ENCODE measurements around the gene C19orf67.

The C19orf67 gene

DNA sequence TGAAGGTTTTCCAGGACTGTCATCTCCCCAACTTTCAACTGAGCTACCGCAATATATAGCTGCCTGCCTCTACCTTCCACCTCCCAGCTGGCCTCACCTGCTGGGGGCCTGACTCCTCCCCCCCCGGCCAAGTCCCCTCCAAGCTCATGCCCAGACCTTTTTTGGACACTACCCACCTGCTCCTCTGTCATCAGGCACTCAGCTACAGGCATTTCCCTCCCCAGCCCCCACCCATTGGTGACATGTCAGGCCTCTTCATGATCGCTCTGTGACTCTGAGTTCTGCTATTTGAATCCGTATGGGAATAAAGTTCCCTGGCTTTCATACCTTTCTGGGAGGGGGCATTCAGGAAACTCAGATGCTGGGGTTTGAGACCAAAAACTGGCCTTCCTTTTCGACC is 30.2 kb upstream of the C19orf67 start:
- TF ChIP-seq, protein P1, sequence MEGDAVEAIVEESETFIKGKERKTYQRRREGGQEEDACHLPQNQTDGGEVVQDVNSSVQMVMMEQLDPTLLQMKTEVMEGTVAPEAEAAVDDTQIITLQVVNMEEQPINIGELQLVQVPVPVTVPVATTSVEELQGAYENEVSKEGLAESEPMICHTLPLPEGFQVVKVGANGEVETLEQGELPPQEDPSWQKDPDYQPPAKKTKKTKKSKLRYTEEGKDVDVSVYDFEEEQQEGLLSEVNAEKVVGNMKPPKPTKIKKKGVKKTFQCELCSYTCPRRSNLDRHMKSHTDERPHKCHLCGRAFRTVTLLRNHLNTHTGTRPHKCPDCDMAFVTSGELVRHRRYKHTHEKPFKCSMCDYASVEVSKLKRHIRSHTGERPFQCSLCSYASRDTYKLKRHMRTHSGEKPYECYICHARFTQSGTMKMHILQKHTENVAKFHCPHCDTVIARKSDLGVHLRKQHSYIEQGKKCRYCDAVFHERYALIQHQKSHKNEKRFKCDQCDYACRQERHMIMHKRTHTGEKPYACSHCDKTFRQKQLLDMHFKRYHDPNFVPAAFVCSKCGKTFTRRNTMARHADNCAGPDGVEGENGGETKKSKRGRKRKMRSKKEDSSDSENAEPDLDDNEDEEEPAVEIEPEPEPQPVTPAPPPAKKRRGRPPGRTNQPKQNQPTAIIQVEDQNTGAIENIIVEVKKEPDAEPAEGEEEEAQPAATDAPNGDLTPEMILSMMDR (IDR thresholded peaks at IDR 0.05; ENCODE audit: insufficient read depth, low read depth, low read length, missing control alignments): no peak
- no peak overlapping the region for H3K4me3 ChIP-seq (ENCODE audit: low read length)
- no peak for DNase-seq (ENCODE audit: low read depth)

DNA sequence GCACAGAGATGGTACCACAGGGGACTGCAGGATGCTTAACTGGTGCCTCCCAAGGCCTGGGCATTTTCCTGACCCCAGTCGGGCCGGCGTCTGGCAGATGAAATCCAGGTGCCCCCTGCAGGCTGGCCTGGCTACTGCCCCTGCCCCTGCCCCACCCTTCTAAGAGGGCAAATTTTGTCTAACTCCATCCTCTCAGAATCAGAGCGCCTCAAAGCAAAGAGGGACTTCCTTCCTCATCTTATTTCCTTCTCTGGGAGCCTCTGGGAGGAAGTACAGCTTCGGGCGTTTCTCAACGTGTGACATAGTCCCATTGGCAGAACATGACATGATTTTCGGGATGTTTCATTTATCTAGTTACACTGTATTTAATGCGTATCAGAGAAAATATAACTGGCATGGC is 29.3 kb upstream of the C19orf67 start:
- H3K4me3 ChIP-seq (ENCODE audit: low read length): no peak overlapping the region
- TF ChIP-seq, protein P1 (IDR thresholded peaks at IDR 0.05; ENCODE audit: insufficient read depth, low read depth, low read length, missing control alignments): peak; percentile 42
- DNase-seq (ENCODE audit: low read depth): peak; percentile 34

DNA sequence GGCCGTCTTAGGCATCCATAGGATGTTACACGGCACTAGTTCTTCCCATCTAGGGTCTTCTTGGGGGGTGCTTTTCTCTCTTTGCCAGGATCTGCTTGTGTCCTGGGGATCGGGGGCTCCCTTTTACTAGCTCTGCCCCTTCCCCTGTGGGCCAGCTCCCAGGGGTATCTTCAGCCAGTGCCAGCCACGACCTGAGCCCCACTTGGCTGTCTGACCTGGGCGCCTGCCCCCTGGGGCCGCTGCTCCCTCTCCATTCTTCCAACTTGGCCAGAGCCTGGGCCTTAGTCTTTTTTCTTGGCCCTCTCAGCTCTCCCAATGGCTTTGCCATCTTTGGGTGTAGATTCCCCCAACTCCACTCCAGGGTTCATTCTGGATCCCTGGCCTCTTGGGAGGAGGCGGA is 28.9 kb upstream of the C19orf67 start:
- TF ChIP-seq, protein P1 (IDR thresholded peaks at IDR 0.05; ENCODE audit: insufficient read depth, low read depth, low read length, missing control alignments): no peak
- DNase-seq (ENCODE audit: low read depth): no peak
- no peak overlapping the region for H3K4me3 ChIP-seq (ENCODE audit: low read length)

GRCh38 chr19:14113762-14114414 is 28.3 kb upstream of the C19orf67 start:
- DNase-seq (ENCODE audit: low read depth): no peak

DNA sequence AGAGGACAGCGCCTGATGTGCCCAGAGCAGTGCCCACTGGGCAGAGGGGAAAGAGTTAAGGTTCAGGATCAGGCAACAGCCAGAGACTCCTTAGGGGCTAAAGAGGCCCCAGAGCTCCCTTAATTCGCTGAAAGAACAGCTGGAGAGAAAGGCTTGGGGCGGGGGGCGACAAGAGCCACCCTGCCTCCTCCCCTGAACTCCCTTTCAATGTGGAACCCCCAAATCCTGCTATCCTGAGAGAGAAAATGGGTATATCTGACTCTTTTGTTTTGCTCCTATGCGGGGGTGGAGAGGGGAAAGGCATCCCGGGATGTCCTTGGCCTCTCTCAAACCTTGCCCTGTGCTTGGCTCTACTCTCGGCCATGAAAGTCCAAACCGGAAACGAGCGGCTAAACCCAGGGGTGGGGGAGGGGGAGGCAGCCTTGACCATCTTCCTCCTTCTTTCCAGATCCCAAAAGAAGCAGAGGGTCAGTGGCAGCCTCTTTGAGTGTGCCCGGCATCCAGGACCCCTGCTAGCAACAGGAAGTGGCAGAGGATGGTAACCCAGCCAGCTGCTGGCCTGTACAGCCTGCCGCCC is 27.3 kb upstream of the C19orf67 start:
- no peak for DNase-seq (ENCODE audit: low read depth)
- TF ChIP-seq, protein P1 (IDR thresholded peaks at IDR 0.05; ENCODE audit: insufficient read depth, low read depth, low read length, missing control alignments): no peak
- no peak overlapping the region for H3K4me3 ChIP-seq (ENCODE audit: low read length)

More at GRCh38 chr19:14113762-14114414, 28.3 kb upstream of the C19orf67 start:
- no peak overlapping the region for H3K4me3 ChIP-seq (ENCODE audit: low read length)
- TF ChIP-seq, protein P1 (IDR thresholded peaks at IDR 0.05; ENCODE audit: insufficient read depth, low read depth, low read length, missing control alignments): peak; percentile 40

DNA sequence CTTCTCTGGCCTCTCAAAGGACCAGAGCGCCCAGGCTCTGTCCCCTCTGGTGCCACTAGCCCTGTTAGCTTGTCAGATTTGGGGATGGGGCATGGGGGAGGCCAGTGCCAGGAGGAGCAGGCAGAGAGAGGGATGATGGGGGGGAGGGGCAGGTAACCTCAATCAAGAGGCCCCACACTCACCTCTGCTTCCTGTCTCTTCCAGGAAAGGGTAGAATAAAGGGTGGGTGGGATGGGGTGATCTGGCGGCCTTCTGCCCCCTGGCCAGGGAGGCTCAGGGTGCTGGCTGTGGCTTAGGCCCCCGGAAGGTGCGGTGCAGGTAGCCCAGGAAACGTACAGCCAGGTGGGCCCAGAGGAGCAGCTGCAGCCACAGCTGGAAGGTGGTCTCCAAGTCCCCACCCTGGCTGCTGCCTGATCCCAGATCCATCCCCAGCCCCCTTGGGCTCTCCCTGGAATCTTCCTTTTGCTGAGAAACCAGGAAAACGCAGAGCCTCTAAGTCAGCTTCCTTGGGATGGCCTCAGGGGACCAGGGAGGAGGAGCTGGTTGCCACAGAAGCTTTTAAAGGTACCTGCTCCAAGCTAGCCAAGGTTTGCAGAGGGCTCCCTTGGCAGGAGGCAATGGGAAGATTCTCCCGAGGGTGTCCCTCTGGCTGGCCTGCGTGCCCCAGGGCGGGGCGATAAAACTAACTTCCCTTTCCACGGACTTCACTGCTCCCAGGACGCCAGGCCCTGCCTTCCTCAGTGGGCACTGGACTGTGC is 26.6 kb upstream of the C19orf67 start:
- no peak overlapping the region for H3K4me3 ChIP-seq (ENCODE audit: low read length)
- DNase-seq (ENCODE audit: low read depth): no peak
- TF ChIP-seq, protein P1 (IDR thresholded peaks at IDR 0.05; ENCODE audit: insufficient read depth, low read depth, low read length, missing control alignments): no peak
